ENCODE measurements around the gene CHMP1B.

DNA sequence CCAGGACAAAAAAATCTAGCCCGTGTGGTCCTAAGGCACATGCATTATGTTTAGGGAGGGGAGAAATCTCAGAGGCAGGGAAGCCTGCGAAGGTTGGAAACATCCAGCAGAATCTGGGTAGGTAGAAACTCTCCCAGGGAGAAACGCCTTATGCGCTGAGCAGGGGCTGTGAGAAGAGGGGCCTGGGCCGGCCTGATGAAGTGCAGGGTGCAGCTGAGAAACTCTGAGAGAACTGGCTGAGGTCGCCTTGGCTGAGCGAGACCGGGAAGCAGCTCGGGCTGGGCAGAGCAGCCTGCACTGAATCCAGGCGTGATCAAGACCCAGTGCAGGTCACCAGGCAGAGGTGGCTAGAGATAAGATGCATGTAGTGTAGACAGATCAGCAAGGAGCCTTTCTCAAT lies 15.1 kb downstream of the CHMP1B start:
- TF ChIP-seq EZH2 (IDR thresholded peaks at IDR 0.05; ENCODE audit: borderline replicate concordance, low read length) (no peak), CTCF (conservative IDR thresholded peaks at IDR 0.05 in 1 of 2, IDR thresholded peaks at IDR 0.05 in 1 of 2; ENCODE audit: extremely low read depth in 1 of 2, insufficient read depth in 1 of 2, low read depth in 1 of 2, low read length in 2 of 2) (no peak)

Measured in mammary epithelial cell (primary cell).